ENCODE data around the gene CLCA2. TPM values are rescaled to one million over a fixed set of nuclear protein-coding genes. Genes with fewer than 3 reads are reported as not detected.

The CLCA2 gene
- total and polyA plus RNA-seq, 8 donors: 0.06 to 0.12 TPM; not detected in 6

- Histone ChIP-seq H3K4me3 (no peak overlapping the region), H3K4me1 (no peaks in the 10 kb centered on the region), H3K27me3 (no peaks in the 10 kb centered on the region), H3K36me3 (no peaks in the 10 kb centered on the region), H3K27ac (no peak overlapping the region), H3K9me3 (no peaks in the 10 kb centered on the region)
- no peak for DNase-seq
- 65 to 77% methylated on average over 10 of the region's 10 CpGs for WGBS, 2 donors
- intact Hi-C loops (cut with DNase I): no loop called here
- ATAC-seq: no peak
- no peak for FAIRE-seq
- TF ChIP-seq CTCF (IDR thresholded peaks at IDR 0.05): no peak
Observed at GRCh38 chr1:86470859-86471258, 46.9 kb downstream of the CLCA2 start.

GRCh38 chr1:86471291-86471690 lies 47.3 kb downstream of the CLCA2 start:
- intact Hi-C loops (cut with DNase I): no loop called here
- Histone ChIP-seq H3K4me3 (no peak overlapping the region), H3K27me3 (no peaks in the 10 kb centered on the region), H3K4me1 (no peaks in the 10 kb centered on the region), H3K27ac (no peak overlapping the region), H3K36me3 (no peaks in the 10 kb centered on the region), H3K9me3 (no peaks in the 10 kb centered on the region)
- DNase-seq: no peak
- FAIRE-seq: no peak
- no peak for ATAC-seq
- no peak for TF ChIP-seq CTCF (IDR thresholded peaks at IDR 0.05)

GRCh38 chr1:86472152-86472551 lies 48.2 kb downstream of the CLCA2 start:
- FAIRE-seq: no peak
- Histone ChIP-seq H3K4me3 (no peak overlapping the region), H3K4me1 (no peaks in the 10 kb centered on the region), H3K36me3 (no peaks in the 10 kb centered on the region), H3K9me3 (no peaks in the 10 kb centered on the region), H3K27me3 (no peaks in the 10 kb centered on the region), H3K27ac (no peak overlapping the region)
- intact Hi-C loops (cut with DNase I): no loop called here
- DNase-seq: no peak
- WGBS, 2 donors: 48 to 59% methylated on average over 4 of the region's 4 CpGs
- no peak for ATAC-seq
- TF ChIP-seq CTCF (IDR thresholded peaks at IDR 0.05): no peak

- H3K27ac ChIP-seq: no peak overlapping the region
- WGBS, 2 donors: 60 to 63% methylated on average over 3 of the region's 3 CpGs
- FAIRE-seq: no peak
- no peak for DNase-seq
- intact Hi-C loops (cut with DNase I): no loop called here
- no peaks in the 10 kb centered on the region for H3K36me3 ChIP-seq
- no peak for ATAC-seq
- H3K27me3 ChIP-seq: no peaks in the 10 kb centered on the region
- H3K9me3 ChIP-seq: no peaks in the 10 kb centered on the region
- no peak overlapping the region for H3K4me3 ChIP-seq
- TF ChIP-seq CTCF (IDR thresholded peaks at IDR 0.05): no peak
- no peaks in the 10 kb centered on the region for H3K4me1 ChIP-seq
Observed at GRCh38 chr1:86472767-86473166, 48.8 kb downstream of the CLCA2 start.

GRCh38 chr1:86477256-86477655 lies 53.3 kb downstream of the CLCA2 start:
- Histone ChIP-seq H3K4me3 (no peak overlapping the region), H3K36me3 (no peaks in the 10 kb centered on the region), H3K9me3 (no peaks in the 10 kb centered on the region), H3K4me1 (no peaks in the 10 kb centered on the region), H3K27me3 (no peaks in the 10 kb centered on the region), H3K27ac (no peak overlapping the region)
- DNase-seq (no peak), ATAC-seq (no peak), FAIRE-seq (no peak)
- intact Hi-C loops (cut with DNase I): no loop called here
- WGBS, 2 donors: 70 to 80% methylated on average over 4 of the region's 4 CpGs
- no peak for TF ChIP-seq CTCF (IDR thresholded peaks at IDR 0.05)

All from pancreas (tissue), 10 donors.